H1 (cell line): Measurements from ENCODE around the gene GLG1. TPM values are rescaled to one million over a fixed set of nuclear protein-coding genes. Genes with fewer than 3 reads are reported as not detected.

Source experiments
- CTBP2 ChIP-seq: IDR thresholded peaks from 2 replicates; pipeline ENCODE4 v1.7.0; 2011; ENCODE audit warnings: borderline replicate concordance, mild to moderate bottlenecking, moderate library complexity, mixed read lengths, low read length; ENCODE audit not compliant: insufficient read depth, insufficient read length
- TBP ChIP-seq: IDR thresholded peaks from 2 replicates; pipeline ENCODE4 v1.6.1; 2011; ENCODE audit warnings: low read depth, low read length, improper control_type of control experiment
- polyA plus RNA-seq, 7 experiments: library from polyadenylated mRNA; depleted of rRNA in 3 of 7; stranded (reverse) in 5 of 7; unstranded in 2 of 7; fragments of >200 nt in 5 of 7; fragments of 200-250 nt in 2 of 7; gene quantifications; 1 replicate in 5 of 7; 2 replicates in 1 of 7; 4 replicates in 1 of 7; pipeline versions ENCODE4 v1.2.1 to v1.2.3, GENCODE V29; 2011 to 2013; ENCODE audit warnings: missing spikeins in 2 of 7, mixed read lengths in 2 of 7
- total RNA-seq: library from RNA; stranded (reverse); fragmentation: NEBNext Ultra II Directional; extraction: Animal tissue kit (Norgen Biotek cat#: 25700); gene quantifications from 2 replicates; pipeline ENCODE4 v1.2.1, GENCODE V29; 2021

GLG1 gene
- total and polyA plus RNA-seq, 2 of the 8 experiments (the other 6 are each of a cell fraction or from before 2014, with no cell fraction given) = 53.4 to 139 TPM

GRCh38 chr16:74652249-74652648, 45.3 kb upstream of the GLG1 start (continued):
- no peak for TF ChIP-seq CTBP2
- no peak for TF ChIP-seq TBP
